Spinal cord (tissue), 10 donors: Measurements from ENCODE around the gene BRPF3. TPM values are rescaled to one million over a fixed set of nuclear protein-coding genes. Genes with fewer than 3 reads are reported as not detected.
"Not testable (repeated sequence)": the region's sequence is repeated elsewhere in the genome, so short reads cannot be mapped to it uniquely, and the experiment has no call there.

Source experiments
- DNase-seq, 6 donors: peaks; one replicate each; pipeline versions ENCODE4 v3.0.0 to v3.0.0-alpha.2; 2013 to 2015; ENCODE audit warnings: low spot score in 6 of 6, low read depth in 4 of 6
- H3K27ac ChIP-seq: one replicate; pipeline ENCODE4 v1.5.1; 2013; ENCODE audit warnings: low read depth, low read length, control low read depth
- H3K27me3 ChIP-seq: one replicate; pipeline ENCODE4 v1.6.1; 2013; ENCODE audit warnings: low read length; ENCODE audit not compliant: control insufficient read depth, insufficient read depth
- H3K36me3 ChIP-seq: one replicate; pipeline ENCODE4 v1.6.1; 2013; ENCODE audit warnings: low read length; ENCODE audit not compliant: control insufficient read depth, insufficient read depth
- H3K4me1 ChIP-seq: one replicate; pipeline ENCODE4 v1.6.1; 2013; ENCODE audit warnings: low read length; ENCODE audit not compliant: control insufficient read depth, insufficient read depth
- H3K4me3 ChIP-seq: one replicate; pipeline ENCODE4 v1.5.1; 2013; ENCODE audit warnings: low read depth, low read length, control low read depth
- H3K9me3 ChIP-seq: one replicate; pipeline ENCODE4 v1.6.1; 2013; ENCODE audit warnings: low read length; ENCODE audit not compliant: control insufficient read depth, insufficient read depth
- WGBS: methylation state at CpG from one replicate; pipeline ENCODE4 v1.1.5; 2013; ENCODE audit warnings: missing lambda C conversion rate; ENCODE audit not compliant: insufficient coverage; 5-methylcytosine and 5-hydroxymethylcytosine counted together
- polyA plus RNA-seq, 2 donors: library from polyadenylated mRNA; unstranded; fragments of 120-200 nt; gene quantifications; one replicate each; pipeline ENCODE4 v1.2.1, GENCODE V29; 2013; ENCODE audit not compliant: insufficient read length in 2 of 2
- total RNA-seq, 2 donors: library from RNA; depleted of rRNA in 1 of 2; stranded (reverse); fragments of 120-200 nt in 1 of 2; fragments of >200 nt in 1 of 2; gene quantifications; one replicate each; pipeline versions ENCODE4 v1.2.3 to v1.2.4, GENCODE V29; 2013 to 2014
- donor health status: healthy.

BRPF3 gene
- total and polyA plus RNA-seq, 4 donors, result 15.2 to 47.1 (median 31.4) TPM

GRCh38 chr6:36210886-36211595, 14.5 kb downstream of the BRPF3 start:
- Histone ChIP-seq H3K27me3 (no peaks in the 10 kb centered on the region), H3K4me1 (no peaks in the 10 kb centered on the region), H3K36me3 (peaks cover 76% of the 10 kb centered on the region), H3K9me3 (no peaks in the 10 kb centered on the region), H3K4me3 (no peak overlapping the region), H3K27ac (no peak overlapping the region)
- no peak for DNase-seq
- 95% methylated on average over 15 of the region's 18 CpGs for WGBS

DNA sequence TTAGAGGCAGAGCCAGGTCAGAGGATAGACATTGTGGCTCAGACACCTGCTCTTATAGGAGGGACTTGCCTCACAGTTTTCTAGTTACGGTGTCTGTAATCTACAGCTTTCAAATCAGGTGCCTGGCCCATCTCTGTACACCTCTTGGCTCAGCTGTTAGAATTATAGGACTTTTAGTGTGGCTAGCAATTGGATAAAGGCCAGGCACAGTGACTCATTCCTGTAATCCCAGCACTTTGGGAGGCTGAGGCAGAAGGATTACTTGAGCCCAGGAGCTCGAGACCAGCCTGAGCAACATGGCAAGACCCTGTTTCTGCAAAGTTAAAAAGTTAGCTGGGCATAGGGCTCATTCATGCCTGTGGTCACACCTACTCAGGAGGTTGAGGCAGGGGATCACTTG, 20.0 kb downstream of the BRPF3 start:
- no peak overlapping the region for H3K27ac ChIP-seq
- H3K27me3 ChIP-seq, result no peaks in the 10 kb centered on the region
- H3K9me3 ChIP-seq, result no peaks in the 10 kb centered on the region
- no peaks in the 10 kb centered on the region for H3K4me1 ChIP-seq
- H3K36me3 ChIP-seq, result peaks cover 80% of the 10 kb centered on the region
- WGBS, result 90% methylated on average over 2 of the region's 2 CpGs
- DNase-seq, result no peak
- H3K4me3 ChIP-seq, result no peak overlapping the region

GRCh38 chr6:36217188-36217587, 20.6 kb downstream of the BRPF3 start:
- Histone ChIP-seq H3K4me1 (no peaks in the 10 kb centered on the region), H3K27ac (no peak overlapping the region), H3K27me3 (no peaks in the 10 kb centered on the region), H3K9me3 (no peaks in the 10 kb centered on the region), H3K36me3 (peaks cover 80% of the 10 kb centered on the region), H3K4me3 (no peak overlapping the region)
- DNase-seq, result no peak
- WGBS, result 100% methylated on average over 1 of the region's 3 CpGs

- Histone ChIP-seq H3K9me3 (no peaks in the 10 kb centered on the region), H3K27me3 (no peaks in the 10 kb centered on the region), H3K36me3 (peaks cover 75% of the 10 kb centered on the region), H3K27ac (no peak overlapping the region), H3K4me3 (no peak overlapping the region), H3K4me1 (no peaks in the 10 kb centered on the region)
- WGBS, result no CpG with 5 or more reads among the region's 1 CpG
- no peak for DNase-seq
Observed at GRCh38 chr6:36217946-36218345, 21.4 kb downstream of the BRPF3 start.

DNA sequence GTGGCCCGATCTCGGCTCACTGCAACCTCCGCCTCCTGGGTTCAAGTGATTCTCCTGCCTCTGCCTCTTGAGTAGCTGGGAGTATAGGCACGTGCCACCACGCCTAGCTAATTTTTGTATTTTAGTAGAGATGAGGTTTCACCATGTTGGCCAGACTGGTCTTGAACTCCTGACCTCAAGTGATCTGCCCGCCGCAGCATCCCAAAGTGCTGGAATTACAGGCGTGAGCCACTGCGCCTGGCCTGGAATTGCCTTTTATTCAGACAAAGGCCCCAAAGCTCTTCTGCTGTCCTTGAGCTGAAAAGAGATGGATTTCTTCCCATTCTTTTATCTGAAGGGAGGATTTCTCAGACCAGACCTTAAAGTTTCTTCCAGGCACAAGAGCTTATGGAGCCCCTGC, 22.0 kb downstream of the BRPF3 start:
- H3K36me3 ChIP-seq, result peaks cover 70% of the 10 kb centered on the region
- not testable (repeated sequence) for H3K27me3 ChIP-seq, H3K4me3 ChIP-seq, H3K4me1 ChIP-seq, DNase-seq, H3K27ac ChIP-seq, H3K9me3 ChIP-seq
- WGBS, result 93% methylated on average over 9 of the region's 9 CpGs

DNA sequence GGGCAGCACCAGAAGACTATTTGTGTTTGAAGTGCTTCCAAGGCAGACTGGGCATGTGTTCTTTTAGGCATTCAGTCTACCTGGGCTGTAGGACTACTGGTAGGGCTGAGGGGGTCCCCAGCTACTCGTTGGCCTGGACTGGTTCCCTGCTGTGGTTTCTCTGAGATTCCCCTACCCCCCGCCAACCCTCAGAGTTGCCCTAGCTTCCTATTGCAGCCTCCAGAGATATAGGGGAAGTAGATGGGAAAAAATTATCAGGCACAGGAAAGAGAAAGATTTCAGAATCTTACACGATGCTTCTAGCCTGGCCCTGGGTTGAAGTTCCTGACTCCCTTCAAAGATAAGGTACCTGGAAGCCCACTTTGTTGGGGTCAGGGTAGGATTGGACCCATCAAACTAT, 22.5 kb downstream of the BRPF3 start:
- Histone ChIP-seq H3K27ac (no peak overlapping the region), H3K9me3 (no peaks in the 10 kb centered on the region), H3K4me1 (no peaks in the 10 kb centered on the region), H3K36me3 (peaks cover 65% of the 10 kb centered on the region), H3K4me3 (no peak overlapping the region), H3K27me3 (no peaks in the 10 kb centered on the region)
- DNase-seq, result no peak
- WGBS, result 75% methylated on average over 1 of the region's 3 CpGs

GRCh38 chr6:36220226-36220625, 23.7 kb downstream of the BRPF3 start:
- peaks cover 3% of the 10 kb centered on the region for H3K4me1 ChIP-seq
- no CpG with 5 or more reads among the region's 4 CpGs for WGBS

GRCh38 chr6:36221674-36222073, 25.1 kb downstream of the BRPF3 start:
- Histone ChIP-seq H3K9me3 (no peaks in the 10 kb centered on the region), H3K27me3 (no peaks in the 10 kb centered on the region), H3K27ac (no peak overlapping the region), H3K36me3 (peaks cover 54% of the 10 kb centered on the region), H3K4me1 (peaks cover 4% of the 10 kb centered on the region), H3K4me3 (no peak overlapping the region)
- no peak for DNase-seq
- WGBS, result 71% methylated on average over 2 of the region's 2 CpGs

More at GRCh38 chr6:36220226-36220625, 23.7 kb downstream of the BRPF3 start:
- no peak for DNase-seq
- Histone ChIP-seq H3K4me3 (no peak overlapping the region), H3K36me3 (peaks cover 64% of the 10 kb centered on the region), H3K27ac (no peak overlapping the region), H3K27me3 (no peaks in the 10 kb centered on the region), H3K9me3 (no peaks in the 10 kb centered on the region)

- Histone ChIP-seq H3K36me3 (peaks cover 47% of the 10 kb centered on the region), H3K4me3 (no peak overlapping the region), H3K27ac (no peak overlapping the region), H3K4me1 (peaks cover 6% of the 10 kb centered on the region), H3K9me3 (no peaks in the 10 kb centered on the region), H3K27me3 (no peaks in the 10 kb centered on the region)
- 90% methylated on average over 2 of the region's 4 CpGs for WGBS
- no peak for DNase-seq
Observed at GRCh38 chr6:36222924-36223323, 26.4 kb downstream of the BRPF3 start.

DNA sequence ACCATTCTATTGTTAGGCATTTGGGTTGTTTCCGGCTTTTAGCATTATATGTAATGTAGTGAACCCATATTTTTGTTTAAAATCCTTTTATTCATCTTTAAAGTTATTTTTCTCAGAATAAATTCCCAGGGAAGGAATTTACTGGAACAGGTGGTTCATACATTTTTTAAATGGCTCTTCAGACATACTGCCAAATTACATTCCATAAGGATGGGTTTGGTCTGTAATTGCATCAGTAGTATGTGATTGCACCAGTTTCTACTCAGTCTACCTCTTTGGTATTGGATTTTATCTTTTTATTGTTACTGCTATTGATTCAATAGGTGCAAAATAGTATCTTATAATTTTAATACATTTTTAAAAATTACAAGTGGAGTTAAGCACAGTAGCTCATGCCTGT, 27.2 kb downstream of the BRPF3 start:
- no peaks in the 10 kb centered on the region for H3K27me3 ChIP-seq
- DNase-seq, result peak in 1 of 6 donors; percentile 11
- no peak overlapping the region for H3K27ac ChIP-seq
- H3K4me3 ChIP-seq, result no peak overlapping the region
- no CpG with 5 or more reads among the region's 1 CpG for WGBS
- H3K4me1 ChIP-seq, result peaks cover 14% of the 10 kb centered on the region
- H3K36me3 ChIP-seq, result peaks cover 44% of the 10 kb centered on the region
- no peaks in the 10 kb centered on the region for H3K9me3 ChIP-seq
